ENCODE measurements around the gene ASIC3.

The ASIC3 gene

DNA sequence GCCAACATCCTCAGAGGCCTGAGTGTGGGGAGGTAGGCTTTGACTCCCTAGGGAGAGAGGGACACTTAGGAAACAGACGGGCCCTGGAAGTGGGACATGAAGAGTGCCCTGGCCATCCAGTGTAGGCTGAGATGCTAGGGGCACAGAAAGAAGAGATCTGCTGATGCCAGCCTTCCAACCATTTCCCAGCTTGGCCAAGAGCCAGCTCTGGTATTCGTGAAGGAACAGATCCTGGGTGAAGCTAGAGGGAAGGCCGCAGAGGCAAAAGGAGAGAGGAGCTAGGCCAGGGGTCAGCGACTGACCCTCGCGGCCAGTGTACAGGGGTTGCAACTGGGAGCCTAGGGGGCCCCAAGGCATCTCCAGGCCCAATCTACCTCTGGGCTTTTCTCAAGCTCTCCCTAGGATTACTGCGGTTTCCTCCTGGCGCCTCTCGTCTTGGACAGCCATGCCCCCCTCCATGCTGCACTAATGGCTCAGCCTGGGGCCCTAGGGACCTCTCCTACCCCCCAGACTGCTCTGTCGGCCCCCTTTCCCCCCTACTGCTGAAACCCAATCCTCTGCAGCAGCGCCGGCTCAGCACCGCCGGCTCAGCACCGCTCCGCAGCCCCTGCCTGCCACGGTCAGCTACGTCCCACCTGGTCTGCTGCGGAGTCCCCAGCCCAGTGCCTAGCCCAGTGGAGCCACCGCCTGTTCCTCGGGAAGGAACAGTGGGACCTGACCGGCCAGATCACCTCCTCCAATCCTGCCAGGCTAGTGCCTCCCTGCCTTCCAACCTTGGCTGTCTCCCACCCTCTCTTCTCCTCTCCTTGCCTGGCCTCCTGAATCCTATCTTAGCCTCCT, at the start of gene ASIC3:
TSS of gene ASIC3 (plus strand) at position 556 of the 840 bp plus-strand sequence. CDS start 355 bp downstream, outside the sequence.
- Mint-ChIP-seq H3K27me3 (ENCODE audit: low read depth) (peaks cover 16% of the 10 kb centered on the region), H3K4me1 (peaks cover 10% of the 10 kb centered on the region), H3K4me3 (no peak within 1 kb of the TSS), H3K9me3 (no peaks in the 10 kb centered on the region), H3K27ac (peak within 1 kb of the TSS in 2 of 3 experiments; percentile 8 to 32), H3K36me3 (ENCODE audit: low read depth) (no peaks in the 10 kb centered on the region)
- TF ChIP-seq, protein P1, sequence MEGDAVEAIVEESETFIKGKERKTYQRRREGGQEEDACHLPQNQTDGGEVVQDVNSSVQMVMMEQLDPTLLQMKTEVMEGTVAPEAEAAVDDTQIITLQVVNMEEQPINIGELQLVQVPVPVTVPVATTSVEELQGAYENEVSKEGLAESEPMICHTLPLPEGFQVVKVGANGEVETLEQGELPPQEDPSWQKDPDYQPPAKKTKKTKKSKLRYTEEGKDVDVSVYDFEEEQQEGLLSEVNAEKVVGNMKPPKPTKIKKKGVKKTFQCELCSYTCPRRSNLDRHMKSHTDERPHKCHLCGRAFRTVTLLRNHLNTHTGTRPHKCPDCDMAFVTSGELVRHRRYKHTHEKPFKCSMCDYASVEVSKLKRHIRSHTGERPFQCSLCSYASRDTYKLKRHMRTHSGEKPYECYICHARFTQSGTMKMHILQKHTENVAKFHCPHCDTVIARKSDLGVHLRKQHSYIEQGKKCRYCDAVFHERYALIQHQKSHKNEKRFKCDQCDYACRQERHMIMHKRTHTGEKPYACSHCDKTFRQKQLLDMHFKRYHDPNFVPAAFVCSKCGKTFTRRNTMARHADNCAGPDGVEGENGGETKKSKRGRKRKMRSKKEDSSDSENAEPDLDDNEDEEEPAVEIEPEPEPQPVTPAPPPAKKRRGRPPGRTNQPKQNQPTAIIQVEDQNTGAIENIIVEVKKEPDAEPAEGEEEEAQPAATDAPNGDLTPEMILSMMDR (IDR thresholded peaks at IDR 0.05; ENCODE audit: unreplicated experiment in 3 of 3), result no peak

GRCh38 chr7:150999001-150999400, 49.3 kb upstream of the ASIC3 start:
- H3K9me3 Mint-ChIP-seq, result no peaks in the 10 kb centered on the region
- peaks cover 5% of the 10 kb centered on the region for H3K4me1 Mint-ChIP-seq
- no peak overlapping the region for H3K27ac Mint-ChIP-seq
- TF ChIP-seq, protein P1 (IDR thresholded peaks at IDR 0.05; ENCODE audit: unreplicated experiment in 3 of 3), result no peak
- peaks cover 3% of the 10 kb centered on the region for H3K27me3 Mint-ChIP-seq (ENCODE audit: low read depth)
- H3K4me3 Mint-ChIP-seq, result no peak overlapping the region
- H3K36me3 Mint-ChIP-seq (ENCODE audit: low read depth), result no peaks in the 10 kb centered on the region

DNA sequence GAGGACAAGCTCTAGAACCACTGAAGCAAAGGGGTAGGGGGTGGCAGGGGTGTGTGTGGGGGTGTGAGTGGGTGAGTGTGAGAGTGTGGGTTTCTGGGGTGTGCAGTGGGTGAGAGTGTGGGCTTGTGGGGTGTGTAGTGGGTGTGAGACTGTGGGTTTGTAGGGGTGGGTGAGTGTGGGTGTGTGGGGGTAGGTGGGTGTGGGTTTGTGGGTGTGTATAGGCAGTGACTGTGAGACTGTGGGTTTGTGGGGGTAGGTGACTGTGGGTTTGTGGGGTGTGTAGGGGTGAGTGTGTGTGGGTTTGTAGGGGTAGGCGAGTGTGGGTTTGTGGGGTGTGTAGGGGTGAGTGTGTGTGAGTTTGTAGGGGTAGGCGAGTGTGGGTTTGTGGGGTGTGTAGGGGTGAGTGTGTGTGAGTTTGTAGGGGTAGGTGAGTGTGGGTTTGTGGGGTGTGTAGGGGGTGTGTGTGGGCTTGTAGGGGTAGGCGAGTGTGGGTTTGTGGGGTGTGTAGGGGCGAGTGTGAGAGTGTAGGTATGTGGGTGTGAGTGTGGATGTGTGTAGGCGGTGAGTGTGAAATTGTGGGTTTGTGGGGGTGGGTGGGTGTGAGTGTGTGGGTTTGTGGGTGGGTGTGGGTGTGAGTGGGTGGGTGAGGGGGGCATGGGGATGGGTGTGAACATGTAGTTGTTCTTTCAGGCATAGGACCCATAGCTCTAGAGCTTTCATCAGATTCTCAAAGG, 48.7 kb upstream of the ASIC3 start:
- Mint-ChIP-seq H3K27me3 (ENCODE audit: low read depth) (peaks cover 3% of the 10 kb centered on the region), H3K4me3 (no peak overlapping the region), H3K27ac (no peak overlapping the region), H3K36me3 (ENCODE audit: low read depth) (no peaks in the 10 kb centered on the region), H3K9me3 (no peaks in the 10 kb centered on the region), H3K4me1 (peaks cover 5% of the 10 kb centered on the region)
- TF ChIP-seq, protein P1 (IDR thresholded peaks at IDR 0.05; ENCODE audit: unreplicated experiment in 3 of 3), result no peak

DNA sequence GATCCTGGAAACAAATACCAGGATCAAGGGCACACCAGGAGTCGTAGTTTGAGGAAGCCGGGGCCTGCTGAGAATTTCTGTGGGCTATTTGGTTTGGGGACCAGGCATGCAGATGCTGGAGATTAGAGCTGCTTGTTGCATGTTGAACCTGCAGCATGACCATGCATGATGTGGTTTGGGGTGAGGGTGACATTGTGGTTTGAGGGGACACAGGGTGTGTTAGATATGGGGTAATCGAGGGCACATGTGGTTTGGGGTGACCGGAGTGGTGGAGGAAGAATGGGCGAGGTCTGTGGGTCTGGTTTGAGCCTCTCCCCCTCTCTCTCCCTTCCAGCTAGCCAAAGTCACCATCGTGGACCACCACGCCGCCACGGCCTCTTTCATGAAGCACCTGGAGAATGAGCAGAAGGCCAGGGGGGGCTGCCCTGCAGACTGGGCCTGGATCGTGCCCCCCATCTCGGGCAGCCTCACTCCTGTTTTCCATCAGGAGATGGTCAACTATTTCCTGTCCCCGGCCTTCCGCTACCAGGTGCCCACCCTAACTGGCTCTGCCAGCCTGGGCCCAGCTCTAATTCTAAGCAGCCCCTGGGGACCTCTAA, 47.3 kb upstream of the ASIC3 start:
- H3K27me3 Mint-ChIP-seq (ENCODE audit: low read depth), result peaks cover 3% of the 10 kb centered on the region
- no peaks in the 10 kb centered on the region for H3K36me3 Mint-ChIP-seq (ENCODE audit: low read depth)
- no peak overlapping the region for H3K4me3 Mint-ChIP-seq
- H3K9me3 Mint-ChIP-seq, result no peaks in the 10 kb centered on the region
- peaks cover 5% of the 10 kb centered on the region for H3K4me1 Mint-ChIP-seq
- TF ChIP-seq, protein P1 (IDR thresholded peaks at IDR 0.05; ENCODE audit: unreplicated experiment in 3 of 3), result no peak
- H3K27ac Mint-ChIP-seq, result no peak overlapping the region

GRCh38 chr7:151001546-151001945, 46.8 kb upstream of the ASIC3 start:
- H3K4me1 Mint-ChIP-seq, result peaks cover 5% of the 10 kb centered on the region
- H3K4me3 Mint-ChIP-seq, result no peak overlapping the region
- H3K9me3 Mint-ChIP-seq, result no peaks in the 10 kb centered on the region
- no peaks in the 10 kb centered on the region for H3K36me3 Mint-ChIP-seq (ENCODE audit: low read depth)
- H3K27ac Mint-ChIP-seq, result no peak overlapping the region
- TF ChIP-seq, protein P1 (IDR thresholded peaks at IDR 0.05; ENCODE audit: unreplicated experiment in 3 of 3), result no peak
- H3K27me3 Mint-ChIP-seq (ENCODE audit: low read depth), result peaks cover 3% of the 10 kb centered on the region
